ENCODE results near the gene HMX2.

DNA sequence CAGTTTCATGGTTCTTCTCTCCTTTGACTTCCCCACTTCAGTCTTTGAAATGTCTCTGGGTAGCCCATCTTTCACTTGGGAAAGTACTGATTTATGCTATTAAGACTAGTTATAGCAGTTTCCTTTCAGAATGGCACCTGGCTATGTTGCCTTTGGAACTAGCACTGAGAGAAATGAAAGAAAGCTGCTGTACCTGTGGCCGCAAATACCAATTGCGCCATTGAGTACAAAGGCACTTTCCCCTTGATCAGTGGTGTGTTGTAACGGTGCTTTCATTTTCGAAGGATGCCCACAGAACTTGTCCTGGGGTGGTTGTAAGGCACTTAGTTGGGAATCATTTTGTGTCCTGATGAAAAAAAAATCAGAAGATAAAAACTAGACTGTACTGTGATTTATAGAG is 23.0 kb downstream of the HMX2 start:
- TF ChIP-seq, protein P1, sequence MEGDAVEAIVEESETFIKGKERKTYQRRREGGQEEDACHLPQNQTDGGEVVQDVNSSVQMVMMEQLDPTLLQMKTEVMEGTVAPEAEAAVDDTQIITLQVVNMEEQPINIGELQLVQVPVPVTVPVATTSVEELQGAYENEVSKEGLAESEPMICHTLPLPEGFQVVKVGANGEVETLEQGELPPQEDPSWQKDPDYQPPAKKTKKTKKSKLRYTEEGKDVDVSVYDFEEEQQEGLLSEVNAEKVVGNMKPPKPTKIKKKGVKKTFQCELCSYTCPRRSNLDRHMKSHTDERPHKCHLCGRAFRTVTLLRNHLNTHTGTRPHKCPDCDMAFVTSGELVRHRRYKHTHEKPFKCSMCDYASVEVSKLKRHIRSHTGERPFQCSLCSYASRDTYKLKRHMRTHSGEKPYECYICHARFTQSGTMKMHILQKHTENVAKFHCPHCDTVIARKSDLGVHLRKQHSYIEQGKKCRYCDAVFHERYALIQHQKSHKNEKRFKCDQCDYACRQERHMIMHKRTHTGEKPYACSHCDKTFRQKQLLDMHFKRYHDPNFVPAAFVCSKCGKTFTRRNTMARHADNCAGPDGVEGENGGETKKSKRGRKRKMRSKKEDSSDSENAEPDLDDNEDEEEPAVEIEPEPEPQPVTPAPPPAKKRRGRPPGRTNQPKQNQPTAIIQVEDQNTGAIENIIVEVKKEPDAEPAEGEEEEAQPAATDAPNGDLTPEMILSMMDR (conservative IDR thresholded peaks at IDR 0.05): no peak
- TF ChIP-seq ZFX (IDR thresholded peaks at IDR 0.05): no peak

Data from C4-2B (cell line).